AG08395 (cell line): ENCODE data around the gene FUT2.
"Not testable (repeated sequence)": the region's sequence is repeated elsewhere in the genome, so short reads cannot be mapped to it uniquely, and the experiment has no call there.

ENCODE experiments used
- DNase-seq: peaks from one replicate; pipeline ENCODE4 v3.0.0; 2012; ENCODE audit warnings: mixed read lengths, low spot score

The FUT2 gene

GRCh38 chr19:48702701-48703100, 6.9 kb downstream of the FUT2 start:
- no peak for DNase-seq

- no peak for DNase-seq
Measured at GRCh38 chr19:48703316-48703715, 7.5 kb downstream of the FUT2 start.

- no peak for DNase-seq
Measured at GRCh38 chr19:48705431-48705830, 9.7 kb downstream of the FUT2 start.

- DNase-seq, result no peak
Measured at GRCh38 chr19:48708471-48708870, 12.7 kb downstream of the FUT2 start.

- no peak for DNase-seq
Measured at GRCh38 chr19:48711106-48711662, 15.4 kb downstream of the FUT2 start.

GRCh38 chr19:48713041-48713863, 17.5 kb downstream of the FUT2 start:
- DNase-seq, result no peak

- DNase-seq, result peak; percentile 99
Measured at GRCh38 chr19:48713864-48714755, 18.3 kb downstream of the FUT2 start.

- no peak for DNase-seq
Measured at GRCh38 chr19:48714759-48715675, 19.2 kb downstream of the FUT2 start.

GRCh38 chr19:48715681-48716171, 20.0 kb downstream of the FUT2 start:
- no peak for DNase-seq

GRCh38 chr19:48716562-48717291, 21.0 kb downstream of the FUT2 start:
- DNase-seq, result no peak

GRCh38 chr19:48718106-48718505, 22.3 kb downstream of the FUT2 start:
- not testable (repeated sequence) for DNase-seq

- DNase-seq, result no peak
Measured at GRCh38 chr19:48718711-48719231, 23.0 kb downstream of the FUT2 start.

GRCh38 chr19:48719263-48720171, 23.7 kb downstream of the FUT2 start, which contains the start of gene MAMSTR:
MAMSTR (minus strand) TSS chr19:48719725; CDS start chr19:48719031, 694 bp downstream.
- no peak for DNase-seq

- no peak for DNase-seq
Measured at GRCh38 chr19:48720251-48720612, 24.5 kb downstream of the FUT2 start.

- peak; percentile 99 for DNase-seq
Measured at GRCh38 chr19:48720613-48721296, 25.0 kb downstream of the FUT2 start.

- DNase-seq, result no peak
Measured at GRCh38 chr19:48722196-48722708, 26.5 kb downstream of the FUT2 start.

GRCh38 chr19:48724796-48725753, 29.3 kb downstream of the FUT2 start:
- DNase-seq, result peak; percentile 70
